Mononuclear cell (primary cell): ENCODE results near the gene LAPTM5. TPM values are rescaled to one million over a fixed set of nuclear protein-coding genes. Genes with fewer than 3 reads are reported as not detected.

Experiments used
- H3K27me3 ChIP-seq: 2 replicates; pipeline ENCODE4 v1.6.0; 2011; ENCODE audit warnings: low read length, control low read depth; ENCODE audit not compliant: insufficient read depth
- H3K4me1 ChIP-seq: 2 replicates; pipeline ENCODE4 v1.5.1; 2011; ENCODE audit warnings: mild to moderate bottlenecking, low read length, control low read depth; ENCODE audit not compliant: insufficient read depth
- H3K4me3 ChIP-seq: 2 replicates; pipeline ENCODE4 v1.5.1; 2011; ENCODE audit warnings: mild to moderate bottlenecking, low read length, moderate library complexity
- H3K9me3 ChIP-seq: 2 replicates; pipeline ENCODE4 v1.5.1; 2011; ENCODE audit warnings: low read depth, mild to moderate bottlenecking, control low read depth, low read length
- total RNA-seq: library from RNA; depleted of rRNA; stranded (reverse); fragments of >200 nt; gene quantifications from one replicate; pipeline ENCODE4 v1.2.3, GENCODE V29; 2012

Gene LAPTM5, protein sequence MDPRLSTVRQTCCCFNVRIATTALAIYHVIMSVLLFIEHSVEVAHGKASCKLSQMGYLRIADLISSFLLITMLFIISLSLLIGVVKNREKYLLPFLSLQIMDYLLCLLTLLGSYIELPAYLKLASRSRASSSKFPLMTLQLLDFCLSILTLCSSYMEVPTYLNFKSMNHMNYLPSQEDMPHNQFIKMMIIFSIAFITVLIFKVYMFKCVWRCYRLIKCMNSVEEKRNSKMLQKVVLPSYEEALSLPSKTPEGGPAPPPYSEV
- total RNA-seq = 719 TPM

DNA sequence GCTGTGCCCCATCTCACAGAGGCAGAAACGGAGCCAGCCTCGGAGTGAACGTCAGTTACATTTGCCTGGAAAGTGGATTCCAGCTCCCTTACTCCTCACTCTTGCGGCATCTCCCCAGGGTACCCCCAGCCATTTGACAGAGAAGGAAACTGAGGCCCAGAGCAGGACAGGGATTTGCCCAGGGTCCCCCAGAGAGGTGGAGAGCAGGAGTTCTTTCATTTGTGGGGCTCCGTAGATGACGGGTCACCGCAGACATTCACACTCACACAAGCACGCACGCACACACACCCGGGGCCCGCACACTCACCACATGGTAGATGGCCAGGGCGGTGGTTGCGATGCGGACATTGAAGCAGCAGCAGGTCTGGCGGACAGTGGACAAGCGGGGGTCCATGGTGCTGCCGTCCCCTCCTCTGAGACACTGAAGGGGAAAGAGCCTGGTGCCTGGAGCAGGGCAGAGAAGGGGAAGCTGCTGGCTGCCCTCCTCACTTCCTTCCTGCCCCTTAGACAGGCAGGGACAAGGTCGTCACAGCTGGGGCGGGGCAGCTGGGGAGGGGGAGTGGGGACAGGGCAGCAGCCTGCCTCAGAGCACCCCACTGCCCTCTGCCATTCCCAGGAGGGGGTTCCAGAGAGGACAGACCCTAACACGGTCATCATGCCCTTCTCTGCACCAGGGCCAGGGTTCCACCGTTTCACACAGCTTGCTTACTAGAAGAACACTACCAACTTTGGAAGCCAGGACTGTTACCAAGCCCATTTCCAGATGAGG lies at the start of gene LAPTM5:
Gene LAPTM5 (minus strand): TSS at position 423 of the 769 bp plus-strand sequence. CDS start 29 bp downstream, at position 394.
- H3K27me3 ChIP-seq = no peaks in the 10 kb centered on the region
- peak within 1 kb of the TSS; percentile 100 for H3K4me3 ChIP-seq
- H3K9me3 ChIP-seq = no peaks in the 10 kb centered on the region
- H3K4me1 ChIP-seq = peaks cover 87% of the 10 kb centered on the region

- Histone ChIP-seq H3K9me3 (no peaks in the 10 kb centered on the region), H3K4me1 (peaks cover 4% of the 10 kb centered on the region), H3K27me3 (peaks cover 11% of the 10 kb centered on the region), H3K4me3 (no peak overlapping the region)
Observed at GRCh38 chr1:30806381-30807317, 49.1 kb upstream of the LAPTM5 start.

GRCh38 chr1:30805304-30806003 lies 47.9 kb upstream of the LAPTM5 start:
- no peak overlapping the region for H3K4me3 ChIP-seq
- peaks cover 11% of the 10 kb centered on the region for H3K27me3 ChIP-seq
- peaks cover 6% of the 10 kb centered on the region for H3K4me1 ChIP-seq
- no peaks in the 10 kb centered on the region for H3K9me3 ChIP-seq

DNA sequence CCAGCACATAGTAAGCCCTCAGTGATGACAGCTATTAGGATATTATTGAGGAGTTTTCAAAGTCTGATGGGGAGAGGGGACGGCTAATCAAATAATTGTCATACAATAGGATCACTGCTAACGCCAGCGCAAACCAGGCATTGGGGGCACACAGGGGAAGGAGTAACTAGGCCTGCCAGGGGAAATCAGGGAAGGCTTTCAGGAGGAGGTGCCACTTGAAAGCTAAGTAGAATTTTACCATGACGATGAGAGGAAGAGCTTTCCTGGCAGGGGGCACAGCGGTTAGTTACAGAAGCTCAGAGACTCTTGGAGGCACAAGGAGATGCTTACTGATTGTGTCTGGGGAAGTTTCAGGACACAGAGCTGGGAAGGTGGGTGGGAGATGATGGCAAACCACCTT lies 47.2 kb upstream of the LAPTM5 start:
- Histone ChIP-seq H3K27me3 (peaks cover 7% of the 10 kb centered on the region), H3K4me1 (peaks cover 6% of the 10 kb centered on the region), H3K9me3 (no peaks in the 10 kb centered on the region), H3K4me3 (no peak overlapping the region)

GRCh38 chr1:30804352-30804751 lies 46.8 kb upstream of the LAPTM5 start:
- Histone ChIP-seq H3K4me1 (peaks cover 6% of the 10 kb centered on the region), H3K27me3 (peaks cover 7% of the 10 kb centered on the region), H3K4me3 (no peak overlapping the region), H3K9me3 (no peaks in the 10 kb centered on the region)

GRCh38 chr1:30803562-30803961 lies 46.0 kb upstream of the LAPTM5 start:
- Histone ChIP-seq H3K27me3 (peaks cover 7% of the 10 kb centered on the region), H3K4me3 (no peak overlapping the region), H3K4me1 (peaks cover 6% of the 10 kb centered on the region), H3K9me3 (no peaks in the 10 kb centered on the region)

DNA sequence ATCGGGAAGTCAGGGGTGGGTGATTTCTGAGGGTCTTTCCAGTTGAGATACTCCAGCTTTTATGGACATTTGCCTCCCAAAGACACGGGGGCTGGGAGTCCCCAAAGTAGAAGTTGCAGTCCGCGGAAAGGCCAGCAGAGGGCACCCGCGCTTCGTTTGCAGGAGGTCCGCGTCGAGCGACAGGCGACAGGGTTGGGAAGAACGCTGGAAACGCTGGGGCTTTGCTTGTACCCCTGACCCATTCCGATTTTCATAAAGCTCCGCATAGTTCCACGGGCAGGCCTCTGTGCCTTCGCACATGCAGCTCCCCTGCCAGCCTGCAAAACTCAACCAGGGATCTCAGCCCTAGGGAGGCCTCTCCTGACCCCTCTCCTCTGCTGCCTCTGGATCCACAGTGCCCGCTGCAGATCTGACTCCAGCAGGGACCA lies 44.2 kb upstream of the LAPTM5 start:
- Histone ChIP-seq H3K4me3 (no peak overlapping the region), H3K4me1 (peaks cover 9% of the 10 kb centered on the region), H3K9me3 (no peaks in the 10 kb centered on the region), H3K27me3 (no peaks in the 10 kb centered on the region)

- Histone ChIP-seq H3K4me3 (no peak overlapping the region), H3K4me1 (peaks cover 9% of the 10 kb centered on the region), H3K27me3 (no peaks in the 10 kb centered on the region), H3K9me3 (no peaks in the 10 kb centered on the region)
Observed at GRCh38 chr1:30799233-30799511, 41.6 kb upstream of the LAPTM5 start.

DNA sequence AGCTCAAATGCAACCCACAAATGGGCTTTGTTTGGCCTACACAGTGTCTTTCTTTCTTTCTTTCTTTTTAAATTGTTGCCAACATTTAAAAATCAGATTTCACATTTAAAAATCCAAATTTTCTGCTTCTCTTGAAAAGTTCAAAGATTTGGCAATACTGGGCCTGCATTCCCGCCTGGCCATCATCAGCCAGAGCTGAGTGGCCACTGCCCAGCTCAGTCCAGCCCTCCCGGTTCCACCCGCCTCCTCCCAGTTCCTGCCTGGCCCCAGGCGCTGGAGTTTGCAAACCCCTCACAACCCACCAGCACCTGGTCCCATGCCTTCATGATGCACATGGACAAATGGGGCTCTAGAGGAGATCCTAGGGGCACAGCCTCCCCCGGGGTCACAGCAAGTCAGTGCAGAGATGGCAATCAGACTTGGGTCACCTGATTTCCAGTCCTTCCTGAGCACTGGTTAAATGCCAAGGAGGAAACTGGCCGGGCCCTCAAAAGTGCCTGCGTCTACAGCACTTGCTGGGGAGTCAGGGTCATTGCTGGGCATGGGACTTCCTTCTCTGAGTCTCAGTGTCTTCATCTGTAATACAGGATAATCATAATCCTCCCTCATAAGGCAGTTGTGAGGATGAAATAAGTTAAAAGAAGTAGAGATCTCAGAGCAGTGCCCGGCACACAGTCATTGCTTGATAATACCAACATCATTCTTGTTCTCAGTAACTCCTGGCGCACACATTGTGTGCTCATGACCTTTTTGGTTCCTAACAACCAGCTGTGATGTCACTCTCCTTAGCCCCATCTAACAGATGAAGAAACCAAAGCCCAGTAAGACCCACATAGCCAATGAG lies 41.0 kb upstream of the LAPTM5 start:
- H3K27me3 ChIP-seq = no peaks in the 10 kb centered on the region
- peaks cover 9% of the 10 kb centered on the region for H3K4me1 ChIP-seq
- H3K4me3 ChIP-seq = no peak overlapping the region
- H3K9me3 ChIP-seq = no peaks in the 10 kb centered on the region

GRCh38 chr1:30795026-30795425 lies 37.5 kb upstream of the LAPTM5 start:
- Histone ChIP-seq H3K4me1 (peaks cover 12% of the 10 kb centered on the region), H3K9me3 (no peaks in the 10 kb centered on the region), H3K4me3 (no peak overlapping the region), H3K27me3 (no peaks in the 10 kb centered on the region)

- no peaks in the 10 kb centered on the region for H3K27me3 ChIP-seq
- no peaks in the 10 kb centered on the region for H3K9me3 ChIP-seq
- H3K4me3 ChIP-seq = no peak overlapping the region
- H3K4me1 ChIP-seq = peaks cover 12% of the 10 kb centered on the region
Observed at GRCh38 chr1:30794260-30794659, 36.7 kb upstream of the LAPTM5 start.

- no peaks in the 10 kb centered on the region for H3K27me3 ChIP-seq
- H3K4me1 ChIP-seq = peaks cover 12% of the 10 kb centered on the region
- no peak overlapping the region for H3K4me3 ChIP-seq
- no peaks in the 10 kb centered on the region for H3K9me3 ChIP-seq
Observed at GRCh38 chr1:30793209-30793608, 35.6 kb upstream of the LAPTM5 start.

DNA sequence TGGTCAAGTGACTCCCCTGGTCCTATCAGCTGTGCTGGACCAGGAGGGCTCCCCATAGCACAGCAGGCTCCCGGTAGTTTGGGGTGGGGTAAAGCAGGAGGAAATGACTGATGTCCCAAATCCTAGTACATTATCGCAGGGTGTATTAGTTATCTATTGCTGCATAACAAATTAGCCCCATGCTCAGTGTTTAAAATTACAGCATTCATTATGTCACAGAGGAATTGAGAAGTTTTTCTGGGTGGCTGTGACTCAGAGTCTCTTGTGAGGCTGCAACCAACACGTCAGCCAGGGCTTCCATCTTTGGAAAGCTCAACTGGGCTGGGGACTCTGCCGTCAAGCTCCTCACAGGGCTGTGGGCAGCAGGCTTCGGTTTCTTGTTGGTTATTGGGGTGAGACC lies 34.3 kb upstream of the LAPTM5 start:
- Histone ChIP-seq H3K9me3 (no peaks in the 10 kb centered on the region), H3K27me3 (no peaks in the 10 kb centered on the region), H3K4me3 (no peak overlapping the region), H3K4me1 (peaks cover 8% of the 10 kb centered on the region)
